ENCODE data around the gene TPCN2.

The TPCN2 gene

GRCh38 chr11:69153661-69154060 lies 104.9 kb downstream of the TPCN2 start:
- DNase-seq, result no peak

GRCh38 chr11:69154211-69154913 lies 105.6 kb downstream of the TPCN2 start:
- no peak for DNase-seq

- DNase-seq, result no peak
Observed at GRCh38 chr11:69154938-69155301, 106.2 kb downstream of the TPCN2 start.

GRCh38 chr11:69155302-69156234 lies 106.8 kb downstream of the TPCN2 start, which contains the start of gene SMIM38:
Gene SMIM38 (plus strand): TSS chr11:69155935. CDS start chr11:69157847, 1,912 bp downstream.
- DNase-seq, result no peak

DNA sequence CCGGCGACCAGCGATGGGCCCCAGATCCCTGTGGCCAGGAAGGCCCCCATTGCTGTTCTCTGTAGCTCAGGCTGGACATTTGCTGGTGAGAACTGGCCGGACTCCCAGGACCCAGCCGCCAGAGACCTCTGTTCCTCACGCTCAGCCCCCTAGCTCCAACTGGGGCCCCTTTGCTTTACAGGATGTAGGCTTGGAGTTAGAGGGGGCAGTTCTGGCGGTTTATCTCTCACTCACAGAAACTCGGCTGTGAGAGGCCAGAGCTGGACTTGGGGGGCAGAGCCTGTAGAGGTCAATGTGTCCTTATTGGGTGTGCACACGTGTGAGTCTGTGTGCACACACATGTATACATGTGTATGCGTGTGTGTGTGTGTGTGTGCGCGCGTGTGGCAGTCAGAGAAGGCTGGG lies 107.5 kb downstream of the TPCN2 start:
- DNase-seq, result no peak

GRCh38 chr11:69156673-69157155 lies 108.0 kb downstream of the TPCN2 start:
- DNase-seq, result no peak

GRCh38 chr11:69157156-69157821 lies 108.6 kb downstream of the TPCN2 start:
- DNase-seq, result no peak

DNA sequence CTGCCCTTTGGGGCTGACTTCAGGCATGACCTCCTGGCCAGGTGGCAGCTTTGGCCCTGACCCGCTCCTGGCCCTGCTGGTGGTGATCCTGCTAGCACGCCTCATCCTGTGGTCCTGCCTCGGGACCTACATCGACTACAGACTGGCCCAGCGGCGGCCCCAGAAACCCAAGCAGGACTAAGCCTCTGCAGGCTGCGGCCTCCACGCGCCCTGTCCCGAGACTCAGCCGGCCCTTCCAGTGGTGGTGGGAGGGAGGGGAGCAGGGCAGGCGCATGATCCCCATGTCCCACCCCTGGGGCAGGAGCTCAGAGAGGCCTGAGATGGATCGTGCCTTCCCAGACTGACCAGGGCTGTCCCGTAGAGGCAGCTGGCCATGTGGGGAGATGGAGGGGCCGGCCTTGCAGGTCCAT lies 109.1 kb downstream of the TPCN2 start:
- DNase-seq, result no peak

- DNase-seq, result no peak
Observed at GRCh38 chr11:69158301-69159149, 109.8 kb downstream of the TPCN2 start.

- DNase-seq, result no peak
Observed at GRCh38 chr11:69159150-69159852, 110.6 kb downstream of the TPCN2 start.

DNA sequence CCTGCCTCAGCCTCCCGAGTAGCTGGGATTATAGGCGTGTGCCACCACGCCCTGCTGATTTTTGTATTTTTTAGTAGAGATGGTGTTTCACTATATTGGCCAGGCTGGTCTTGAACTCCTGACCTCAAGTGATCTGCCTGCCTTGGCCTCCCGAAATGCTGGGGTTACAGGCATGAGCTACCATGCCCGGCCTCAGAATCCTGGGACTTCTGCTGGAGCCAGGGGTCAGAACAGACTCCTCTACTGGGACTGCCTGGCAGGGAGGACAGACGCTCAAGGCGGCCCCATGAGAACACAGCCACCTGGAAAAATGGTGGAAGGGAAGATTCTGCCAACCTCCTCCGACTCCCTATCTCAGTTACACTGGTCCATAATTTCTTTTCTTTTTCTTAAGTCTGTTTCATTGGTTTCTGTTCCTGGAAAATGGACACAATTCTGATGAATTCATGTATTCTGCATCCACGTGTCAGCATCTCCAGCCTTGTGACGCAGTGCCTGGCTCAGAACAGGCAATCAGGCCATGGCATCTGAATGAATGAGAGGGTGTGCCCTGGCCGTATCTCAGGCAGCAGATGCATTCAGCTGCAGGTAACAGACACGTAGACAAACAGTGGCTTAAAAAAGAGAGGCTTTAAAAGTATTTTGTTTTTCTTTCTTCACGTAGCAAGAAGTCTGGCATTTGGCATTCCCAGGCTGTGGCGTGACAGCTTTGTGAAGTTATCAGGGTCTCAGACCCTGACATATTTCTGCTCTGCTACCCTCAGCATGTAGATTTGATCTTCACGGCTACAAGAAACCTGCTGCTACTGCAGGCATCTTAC lies 111.8 kb downstream of the TPCN2 start:
- no peak for DNase-seq

- DNase-seq, result no peak
Observed at GRCh38 chr11:69161117-69161407, 112.3 kb downstream of the TPCN2 start.

DNA sequence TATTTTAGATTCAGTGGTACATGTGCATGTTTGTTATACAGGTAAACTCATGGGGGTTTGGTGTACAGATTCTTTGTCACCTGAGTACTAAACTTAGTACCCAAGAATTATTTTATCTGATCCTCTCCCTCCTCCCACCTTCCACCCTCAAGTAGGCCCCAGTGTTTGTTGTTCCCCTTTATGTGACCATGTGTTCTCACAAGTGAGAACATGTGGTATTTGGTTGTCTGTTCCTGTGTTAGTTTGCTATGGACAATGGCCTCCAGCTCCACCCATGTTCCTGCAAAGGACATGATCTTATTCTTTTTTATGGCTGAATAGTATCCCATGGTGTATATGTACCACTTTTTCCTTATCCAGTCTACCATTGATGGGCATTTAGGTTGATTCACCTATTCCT lies 113.8 kb downstream of the TPCN2 start:
- no peak for DNase-seq

GRCh38 chr11:69163842-69164241 lies 115.1 kb downstream of the TPCN2 start:
- no peak for DNase-seq

DNA sequence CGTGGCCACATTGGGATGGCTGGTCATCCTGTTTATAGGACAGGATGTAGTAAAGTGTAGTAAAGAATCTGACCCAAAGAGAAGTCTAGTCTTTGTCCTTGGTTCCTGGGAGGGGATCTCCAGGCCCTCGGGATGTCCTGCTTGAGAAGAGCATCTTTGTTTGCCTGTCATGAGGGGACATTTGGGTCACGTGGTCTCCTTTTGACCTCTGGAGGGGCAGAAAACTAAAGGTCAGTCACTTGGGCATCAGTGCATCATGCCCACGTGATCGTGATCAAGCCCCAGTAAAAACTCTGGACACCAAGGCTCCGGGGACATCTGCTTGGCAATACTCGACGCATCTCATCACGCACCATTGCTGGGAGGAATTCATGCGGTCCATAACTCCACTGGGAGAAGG lies 116.1 kb downstream of the TPCN2 start:
- DNase-seq, result no peak

- no peak for DNase-seq
Observed at GRCh38 chr11:69165775-69166174, 117.0 kb downstream of the TPCN2 start.

DNA sequence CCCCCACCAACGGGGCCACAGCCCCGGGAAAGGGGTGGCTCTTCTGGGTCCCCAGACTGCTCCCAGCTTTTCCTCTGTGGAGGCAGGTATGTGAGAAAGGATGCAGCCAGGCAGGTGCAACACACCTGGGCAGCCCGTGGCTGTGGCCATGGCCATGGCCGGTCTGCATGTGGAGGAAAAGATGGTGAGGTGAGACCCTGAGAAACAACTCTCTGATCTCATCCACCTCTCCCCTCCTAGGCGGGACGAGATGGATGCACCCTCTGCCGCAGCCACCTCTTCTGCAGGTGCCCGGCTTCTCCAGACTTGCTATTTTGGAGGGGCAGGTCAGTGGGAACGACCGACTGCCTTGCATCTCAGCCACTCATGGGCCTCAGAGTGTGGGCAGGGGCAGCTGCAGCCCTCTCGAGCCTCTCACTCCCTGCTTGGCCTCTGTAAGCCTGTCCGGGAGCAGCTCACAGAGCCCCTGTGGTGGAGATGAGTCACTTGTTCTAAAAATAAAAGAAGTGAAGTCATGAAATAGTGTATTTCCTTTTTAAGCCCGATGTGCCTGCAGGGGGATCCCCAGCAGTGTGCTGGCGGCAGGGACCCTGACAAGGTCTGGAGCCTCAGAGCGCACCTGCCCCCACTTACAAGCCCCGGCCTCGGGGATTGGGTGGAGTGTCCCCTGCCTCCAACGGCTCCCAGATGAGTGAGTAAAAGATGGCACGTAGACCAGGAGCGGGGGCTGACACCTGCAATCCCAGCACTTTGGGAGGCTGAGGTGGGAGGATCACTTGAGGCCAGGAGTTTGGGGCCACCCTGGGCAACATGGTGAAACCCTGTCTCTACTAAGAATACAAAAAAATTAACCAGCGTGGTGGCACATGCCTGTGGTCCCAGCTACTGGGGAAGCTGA lies 117.7 kb downstream of the TPCN2 start:
- peak; percentile 90 to 92 for DNase-seq

- no peak for DNase-seq
Observed at GRCh38 chr11:69167130-69167915, 118.6 kb downstream of the TPCN2 start.
